HG03432 (cell line): ENCODE results near the gene CRIP3.

Experiments
- ATAC-seq: cut with Tn5 transposase; IDR thresholded peaks from one replicate; pipeline ENCODE4 v1.9.1; 2021; ENCODE audit warnings: mild to moderate bottlenecking, moderate library complexity; ENCODE audit not compliant: unreplicated experiment

The CRIP3 gene

DNA sequence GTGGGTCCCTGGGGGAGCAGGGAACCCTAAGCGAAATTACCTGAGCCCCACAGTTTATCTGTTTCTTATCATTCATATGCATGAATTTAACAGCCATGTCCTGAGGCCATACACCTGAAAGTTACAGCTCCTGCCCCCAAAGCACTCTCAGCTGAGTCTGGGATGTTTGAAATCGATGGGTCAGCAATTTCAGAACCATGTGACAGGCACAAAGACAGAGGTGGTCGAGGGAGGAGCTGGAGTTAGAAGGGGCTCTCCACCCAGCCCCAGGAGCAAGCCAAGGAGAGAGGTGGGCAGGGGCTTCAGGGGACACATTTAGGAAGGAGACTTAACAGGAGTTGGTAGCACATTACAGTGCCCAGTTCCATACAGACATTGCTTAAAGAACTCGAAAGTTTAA lies 50.4 kb downstream of the CRIP3 start:
- ATAC-seq: no peak

GRCh38 chr6:43257367-43258145 lies 51.1 kb downstream of the CRIP3 start:
- no peak for ATAC-seq

DNA sequence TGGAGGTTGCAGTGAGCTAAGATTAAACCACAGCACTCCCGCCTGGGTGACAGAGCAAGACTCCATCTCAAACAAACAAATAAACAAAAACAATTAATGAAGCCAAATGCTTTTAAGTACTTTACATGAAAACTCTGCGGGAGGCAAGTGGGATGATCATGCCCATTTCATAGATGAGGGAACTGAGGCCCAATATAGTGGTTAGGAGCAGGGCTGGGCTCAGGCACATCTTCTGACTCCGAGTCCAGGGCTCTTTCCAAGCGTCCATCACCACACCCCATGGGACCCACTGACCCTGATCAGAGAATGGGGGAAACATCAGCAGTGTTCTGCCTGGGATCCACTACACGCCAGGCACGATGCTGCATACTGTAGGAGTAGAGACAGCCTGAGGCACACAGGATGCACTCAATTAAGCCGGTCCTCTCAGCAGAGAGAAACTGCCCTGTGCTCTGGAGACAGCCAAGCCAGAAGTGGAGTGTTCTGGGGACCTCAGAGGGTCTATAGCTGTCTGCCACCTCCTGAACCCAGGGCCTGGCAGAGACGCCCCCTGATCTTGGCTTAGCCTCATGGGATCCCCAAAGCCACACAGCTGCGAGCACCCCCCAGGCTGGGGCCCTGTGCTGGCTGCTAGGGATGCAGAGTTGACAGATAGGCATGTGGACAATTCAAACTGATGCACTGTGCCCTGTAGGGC lies 51.8 kb downstream of the CRIP3 start:
- ATAC-seq: no peak
